ENCODE measurements around the gene FBXL13.
"Not testable (repeated sequence)": the region's sequence is repeated elsewhere in the genome, so short reads cannot be mapped to it uniquely, and the experiment has no call there.

FBXL13 gene

GRCh38 chr7:103074519-103075336 is at the start of gene FBXL13, which contains the start of gene ARMC10:
TSS of gene FBXL13 (minus strand) at chr7:103074796.
TSS of gene ARMC10 (plus strand) at chr7:103075140. CDS start at chr7:103075273, 133 bp downstream.
- DNase-seq (ENCODE audit: low spot score) = peak; percentile 96

- DNase-seq (ENCODE audit: low spot score) = no peak
Observed at GRCh38 chr7:103123529-103123928, 48.9 kb upstream of the FBXL13 start.

DNA sequence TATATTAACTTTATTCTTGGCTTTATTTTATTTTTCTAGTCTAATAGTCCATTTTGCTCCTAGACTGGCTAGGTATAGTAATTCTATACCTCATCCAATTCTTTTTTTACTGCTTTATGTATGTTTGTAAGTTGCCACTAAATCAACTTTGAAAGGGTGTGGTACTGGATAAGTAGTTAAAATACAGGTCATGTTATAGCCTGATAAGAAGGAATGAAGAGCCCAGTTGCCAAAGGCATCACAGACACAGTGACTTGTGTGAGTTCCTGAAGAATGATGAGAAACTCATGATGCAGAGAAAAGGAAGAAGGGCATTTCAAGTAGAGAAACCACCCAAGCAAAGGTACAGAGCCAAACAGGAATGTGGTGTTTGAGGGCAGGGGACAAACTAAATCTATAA is 47.0 kb upstream of the FBXL13 start:
- no peak for DNase-seq (ENCODE audit: low spot score)

DNA sequence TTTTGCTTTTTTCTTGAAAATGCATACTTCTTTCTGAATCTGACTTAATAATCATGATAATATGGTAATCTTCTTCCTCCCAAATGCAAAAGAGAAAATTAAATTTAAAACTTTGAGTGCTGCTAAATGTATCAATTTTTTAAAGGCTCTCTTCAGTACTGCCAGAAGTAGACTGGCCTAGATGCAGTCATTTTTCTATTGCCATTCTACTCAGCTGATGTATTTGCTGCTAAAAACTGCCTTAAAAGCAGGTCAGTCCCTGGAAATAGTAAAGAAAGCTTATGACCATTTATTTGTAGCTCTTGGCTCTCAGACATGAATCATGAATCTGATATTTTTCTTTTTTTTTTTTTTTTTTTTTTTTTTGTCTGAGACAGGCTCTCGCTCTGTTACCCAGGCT is 45.8 kb upstream of the FBXL13 start:
- no peak for DNase-seq (ENCODE audit: low spot score)

DNA sequence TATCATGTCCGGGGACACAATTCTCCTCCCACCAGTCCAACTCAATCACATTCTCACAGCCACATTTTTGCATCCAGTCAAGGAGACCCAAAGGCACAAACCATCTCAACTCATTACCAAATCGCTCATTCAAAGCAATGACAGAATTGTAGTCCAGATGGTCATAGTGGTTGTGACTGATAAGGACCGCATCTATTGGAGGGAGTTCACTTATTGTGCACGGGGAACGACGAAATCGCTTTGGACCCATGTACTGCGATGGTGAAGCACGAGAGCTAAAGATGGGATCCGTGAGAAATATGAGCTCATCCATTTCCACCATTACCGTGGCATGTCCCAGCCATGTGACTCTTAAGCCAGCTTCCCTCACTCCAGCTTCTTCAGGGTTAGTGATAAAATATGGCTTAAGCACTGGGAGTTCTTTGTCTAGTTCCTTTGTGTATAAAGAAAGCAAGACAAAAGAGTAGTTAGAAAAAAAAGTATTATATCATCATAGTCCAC is 45.2 kb upstream of the FBXL13 start:
- no peak for DNase-seq (ENCODE audit: low spot score)

DNA sequence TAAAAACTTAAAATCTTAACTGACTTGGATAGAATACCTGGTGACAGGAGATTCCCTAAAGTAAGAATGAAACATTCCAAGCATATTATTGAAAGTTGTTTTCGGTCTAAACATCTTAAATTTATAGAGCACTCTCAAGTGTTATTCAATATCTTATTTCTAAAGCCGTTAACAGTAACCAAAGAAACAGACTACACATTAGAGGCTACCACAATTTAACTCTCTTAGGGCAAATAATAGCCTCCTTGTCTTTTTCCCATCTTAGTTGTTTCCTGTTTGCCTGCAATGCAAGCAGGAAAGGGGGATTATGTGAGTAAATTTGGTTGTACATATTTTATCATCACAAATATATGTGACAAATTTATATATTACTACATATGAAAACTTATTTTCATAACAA is 42.9 kb upstream of the FBXL13 start:
- no peak for DNase-seq (ENCODE audit: low spot score)

DNA sequence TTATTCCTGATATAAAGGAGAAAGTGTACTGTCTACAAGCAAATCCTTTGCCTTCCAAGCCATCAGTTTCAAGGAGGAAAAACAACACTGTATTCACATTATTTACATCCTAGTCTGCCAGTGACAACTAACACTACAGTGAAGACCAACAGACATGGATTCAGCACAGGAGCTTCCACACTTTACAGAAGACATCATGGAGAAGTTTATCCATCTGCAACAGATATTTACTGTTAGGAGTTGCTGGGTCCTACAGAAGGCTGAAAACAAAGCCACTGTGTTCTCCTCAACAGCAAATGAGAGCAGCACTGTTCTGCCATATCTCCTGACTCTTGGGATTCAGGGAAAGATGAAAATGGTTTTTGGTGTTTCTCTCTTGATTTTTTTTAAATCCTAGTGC is 42.4 kb upstream of the FBXL13 start:
- DNase-seq (ENCODE audit: low spot score) = no peak

GRCh38 chr7:103116511-103116910 is 41.9 kb upstream of the FBXL13 start:
- no peak for DNase-seq (ENCODE audit: low spot score)

- no peak for DNase-seq (ENCODE audit: low spot score)
Observed at GRCh38 chr7:103115771-103116170, 41.2 kb upstream of the FBXL13 start.

GRCh38 chr7:103114576-103115008 is 40.0 kb upstream of the FBXL13 start:
- DNase-seq (ENCODE audit: low spot score) = no peak

GRCh38 chr7:103113164-103113563 is 38.6 kb upstream of the FBXL13 start:
- peak; percentile 89 for DNase-seq (ENCODE audit: low spot score)

DNA sequence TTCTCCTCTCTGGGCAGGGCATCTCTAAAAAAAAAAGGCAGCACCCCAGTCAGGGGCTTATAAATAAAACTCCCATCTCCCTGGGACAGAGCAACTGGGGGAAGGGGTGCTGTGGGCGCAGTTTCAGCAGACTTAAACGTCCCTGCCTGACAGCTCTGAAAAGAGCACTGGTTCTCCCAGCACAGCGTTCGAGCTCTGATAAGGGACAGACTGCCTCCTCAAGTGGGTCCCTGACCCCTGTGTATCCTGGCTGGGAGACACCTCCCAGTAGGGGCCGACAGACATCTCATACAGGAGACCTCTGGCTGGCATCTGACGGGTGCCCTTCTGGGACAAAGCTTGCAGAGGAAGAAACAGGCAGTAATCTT is 32.1 kb upstream of the FBXL13 start:
- DNase-seq (ENCODE audit: low spot score) = not testable (repeated sequence)

DNA sequence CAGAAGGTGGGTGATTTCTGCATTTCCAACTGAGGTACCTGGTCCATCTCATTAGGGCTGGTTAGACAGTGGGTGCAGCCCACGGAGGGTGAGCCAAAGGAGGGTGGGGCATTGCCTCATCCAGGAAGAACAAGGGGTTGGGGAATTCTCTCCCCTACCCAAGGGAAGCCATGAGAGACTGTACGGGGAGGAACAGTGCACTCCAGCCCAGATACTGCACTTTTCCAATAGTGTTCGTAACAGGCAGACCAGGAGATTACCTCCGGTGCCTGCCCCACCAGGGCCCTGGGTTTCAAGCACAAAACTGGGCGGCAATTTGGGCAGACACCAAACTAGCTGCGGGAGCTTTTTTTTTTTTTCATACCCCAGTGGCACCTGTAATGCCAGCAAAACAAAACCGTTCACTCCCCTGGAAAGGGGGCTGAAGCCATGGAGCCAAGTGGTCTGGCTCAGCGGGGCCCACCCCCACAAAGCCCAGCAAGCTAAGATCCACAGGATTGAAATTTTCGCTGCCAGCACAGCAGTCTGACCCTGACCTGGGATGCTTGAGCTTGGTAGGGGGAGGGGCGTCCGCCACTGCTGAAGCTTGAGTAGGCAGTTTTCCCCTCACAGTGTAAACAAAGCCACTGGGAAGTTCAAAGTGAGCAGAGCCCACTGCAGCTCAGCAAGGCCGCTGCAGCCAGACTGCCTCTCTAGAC is 31.6 kb upstream of the FBXL13 start:
- no peak for DNase-seq (ENCODE audit: low spot score)

DNA sequence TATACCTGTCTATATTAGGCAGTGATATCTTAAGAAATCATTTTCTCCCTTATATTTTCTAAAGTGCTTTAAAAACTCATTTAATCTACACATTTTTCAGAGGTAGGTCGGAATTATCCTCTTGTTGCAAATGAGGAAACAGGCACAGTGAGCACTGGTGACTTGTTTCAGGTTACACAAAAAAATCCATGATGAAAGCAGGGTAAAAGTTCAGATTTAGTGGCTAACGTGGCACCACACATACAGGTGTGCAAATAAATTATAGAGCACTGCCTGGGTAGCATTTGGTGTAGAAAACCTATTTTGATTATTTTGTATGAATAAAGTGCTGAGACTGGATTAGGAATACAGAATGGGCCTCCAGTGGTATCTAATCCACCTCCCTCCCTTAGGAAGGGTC is 26.9 kb upstream of the FBXL13 start:
- DNase-seq (ENCODE audit: low spot score) = no peak

DNA sequence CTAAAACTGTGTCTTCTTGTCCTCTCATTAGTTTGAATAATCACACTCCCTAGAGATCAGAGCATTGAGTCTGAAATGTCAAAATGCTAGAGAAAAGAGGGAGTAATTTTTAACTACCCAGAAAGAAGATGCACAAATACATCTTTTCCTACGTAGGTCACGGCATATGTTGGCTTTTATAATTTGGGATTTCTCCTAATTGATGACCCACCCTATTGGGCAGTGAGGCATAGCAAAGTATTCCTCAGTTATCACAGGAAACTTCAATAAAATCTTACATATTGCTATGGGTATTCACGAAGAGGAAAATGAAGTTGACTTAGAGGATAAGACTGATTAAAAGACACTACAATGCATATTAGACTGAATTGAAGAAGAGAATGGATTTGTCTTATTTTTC is 25.8 kb upstream of the FBXL13 start:
- no peak for DNase-seq (ENCODE audit: low spot score)

GRCh38 chr7:103097041-103097440 is 22.4 kb upstream of the FBXL13 start:
- no peak for DNase-seq (ENCODE audit: low spot score)

GRCh38 chr7:103095558-103095957 is 21.0 kb upstream of the FBXL13 start:
- DNase-seq (ENCODE audit: low spot score) = not testable (repeated sequence)

DNA sequence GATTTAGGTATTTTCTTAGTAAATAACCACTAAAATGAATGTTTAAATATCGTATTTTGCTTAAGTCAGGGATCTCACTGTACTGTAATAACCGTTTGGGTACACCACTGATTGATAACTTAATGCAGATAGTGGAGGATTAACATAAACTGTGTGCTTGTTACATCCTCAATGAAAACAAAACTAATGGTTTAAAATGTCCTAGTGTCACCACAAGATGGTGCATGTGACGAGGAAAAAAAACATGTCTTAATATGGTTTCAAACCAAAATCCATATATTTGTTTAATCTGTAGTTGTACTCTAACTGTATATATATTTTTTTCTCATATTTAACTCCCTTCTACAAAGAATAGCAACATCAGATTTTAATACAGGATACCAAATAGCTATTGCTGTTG is 19.5 kb upstream of the FBXL13 start:
- DNase-seq (ENCODE audit: low spot score) = no peak

DNA sequence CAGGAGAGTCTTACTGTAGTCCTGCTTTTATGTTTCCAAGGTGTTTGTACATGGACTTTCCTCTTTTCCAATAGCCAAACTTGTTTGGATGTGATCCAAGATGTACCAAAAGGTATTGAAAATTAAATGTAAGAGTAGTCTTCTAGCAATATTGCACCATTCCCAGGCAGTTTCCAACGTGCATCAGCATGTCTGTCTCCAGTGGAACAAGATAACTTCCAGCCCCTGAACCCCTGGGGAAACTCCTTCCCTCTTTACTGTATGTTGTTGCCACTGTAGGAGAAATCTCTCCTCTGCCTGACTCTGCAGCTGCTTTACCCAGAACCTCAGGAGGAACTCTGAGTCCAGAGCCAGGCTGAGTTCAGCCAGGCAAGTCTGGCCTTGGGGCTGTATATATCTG is 18.8 kb upstream of the FBXL13 start:
- DNase-seq (ENCODE audit: low spot score) = no peak

- not testable (repeated sequence) for DNase-seq (ENCODE audit: low spot score)
Observed at GRCh38 chr7:103092321-103092720, 17.7 kb upstream of the FBXL13 start.

DNA sequence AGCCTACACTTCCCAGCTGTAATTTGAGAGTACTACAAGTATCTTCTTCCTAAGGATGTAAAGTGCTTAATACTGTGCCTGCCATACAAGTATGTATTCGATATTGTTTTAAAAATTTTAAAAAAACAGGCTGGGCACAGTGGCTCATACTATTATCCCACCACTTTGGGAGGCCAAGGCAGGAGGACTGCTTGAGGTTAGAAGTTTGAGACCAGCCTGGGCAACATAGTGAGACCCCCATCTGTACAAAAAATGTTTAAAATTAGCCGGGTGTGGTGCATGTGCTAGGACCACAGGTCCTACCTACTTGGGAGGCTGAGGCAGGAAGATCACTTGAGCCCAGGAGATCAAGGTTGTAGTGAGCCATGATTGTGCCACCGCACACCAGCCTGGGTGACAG is 8.6 kb upstream of the FBXL13 start:
- DNase-seq (ENCODE audit: low spot score) = no peak

- DNase-seq (ENCODE audit: low spot score) = no peak
Observed at GRCh38 chr7:103082497-103082896, 7.9 kb upstream of the FBXL13 start.

DNA sequence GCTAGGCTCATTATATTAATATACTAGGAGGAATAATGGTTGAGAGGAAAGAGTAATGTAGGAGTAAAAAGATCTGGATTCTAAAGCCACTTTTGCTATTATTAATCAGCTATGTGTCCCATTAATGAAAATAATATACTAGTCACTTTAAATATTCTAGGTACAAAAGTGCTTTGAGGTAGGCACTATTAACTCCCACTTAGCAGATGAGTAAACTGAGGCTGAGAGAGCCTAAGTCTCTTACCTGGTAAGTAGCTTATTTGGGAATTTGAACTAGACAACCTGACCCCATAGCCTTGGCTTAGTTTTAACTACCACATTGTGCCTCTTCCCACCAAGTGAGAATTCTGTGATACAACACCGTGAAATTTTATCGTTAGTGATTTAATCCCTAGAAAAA is 6.3 kb upstream of the FBXL13 start:
- no peak for DNase-seq (ENCODE audit: low spot score)
